Measurements from ENCODE around the gene HIGD2B. TPM values are rescaled to one million over a fixed set of nuclear protein-coding genes. Genes with fewer than 3 reads are reported as not detected.

Gene HIGD2B
- total and polyA plus RNA-seq, 9 of the 15 experiments (the other 6 are each of a cell fraction or from before 2014, with no cell fraction given) = 0.04 to 0.18 (median 0.14) TPM; not detected in 6

- TF ChIP-seq AFF4 (CRISPR knock-in tag; IDR thresholded peaks at IDR 0.05) = peak; percentile 63; the same call in 1 of the 2 replicates
- TF ChIP-seq CTBP1 (IDR thresholded peaks at IDR 0.05; ENCODE audit: borderline replicate concordance) = peak; percentile 33; the same call in 1 of the 2 replicates
- TF ChIP-seq BMI1 (IDR thresholded peaks at IDR 0.05; ENCODE audit: low read length) = peak; percentile 63; the same call in 1 of the 2 replicates
- no peak for TF ChIP-seq ZNF77 (CRISPR knock-in tag; IDR thresholded peaks at IDR 0.05)
- TF ChIP-seq ZEB2 (IDR thresholded peaks at IDR 0.05) = no peak
- no peak for TF ChIP-seq FUS (optimal IDR thresholded peaks at IDR 0.05; ENCODE audit: low read depth, low read length)
- no peak for TF ChIP-seq PYGO2 (tag; IDR thresholded peaks at IDR 0.05)
- no peak for TF ChIP-seq CHD1 (IDR thresholded peaks at IDR 0.05; ENCODE audit: low read length)
- TF ChIP-seq SMAD1 (IDR thresholded peaks at IDR 0.05; ENCODE audit: low read depth, low read length, partially characterized antibody) = peak; percentile 36
- no peak for TF ChIP-seq GABPB2 (CRISPR knock-in tag; conservative IDR thresholded peaks at IDR 0.05)
- TF ChIP-seq ZC3H4 (CRISPR knock-in tag; IDR thresholded peaks at IDR 0.05; ENCODE audit: borderline replicate concordance) = no peak
- no peak for TF ChIP-seq TCF7 (IDR thresholded peaks at IDR 0.05; ENCODE audit: borderline replicate concordance)
- no peak for TF ChIP-seq LEF1 (IDR thresholded peaks at IDR 0.05)
- TF ChIP-seq HMBOX1 (IDR thresholded peaks at IDR 0.05) = no peak
- TF ChIP-seq RUNX1 (IDR thresholded peaks at IDR 0.05; ENCODE audit: low read depth) = no peak
- TF ChIP-seq NFIC (IDR thresholded peaks at IDR 0.05) = peak; percentile 23; the same call in 1 of the 2 replicates
- TF ChIP-seq MYNN (IDR thresholded peaks at IDR 0.05) = peak; percentile 58; the same call in 1 of the 2 replicates
- TF ChIP-seq MYNN (CRISPR knock-in tag; IDR thresholded peaks at IDR 0.05) = no peak
- TF ChIP-seq DMBX1 (CRISPR knock-in tag; IDR thresholded peaks at IDR 0.05; ENCODE audit: borderline replicate concordance) = no peak
- no peak for TF ChIP-seq TAF15 (IDR thresholded peaks at IDR 0.05; ENCODE audit: low read depth, low read length)
- TF ChIP-seq TCF15 (CRISPR knock-in tag; IDR thresholded peaks at IDR 0.05) = no peak
- peak; percentile 58 for TF ChIP-seq ZBTB17 (CRISPR knock-in tag; IDR thresholded peaks at IDR 0.05)
- no peak for TF ChIP-seq ILF3 (IDR thresholded peaks at IDR 0.05; ENCODE audit: borderline replicate concordance)
These were observed at the start of gene HIGD2B, which contains the start of gene BBS4 (continued) for GRCh38 chr15:72685925-72686794.

Data from K562 (cell line).